ENCODE measurements around the gene ZPBP2.

- TF ChIP-seq CTCF (conservative IDR thresholded peaks at IDR 0.05) (no peak), ZFX (IDR thresholded peaks at IDR 0.05) (no peak)
Observed at GRCh38 chr17:39836117-39836516, 31.9 kb upstream of the ZPBP2 start.

All from C4-2B (cell line).